ENCODE measurements around the gene DLG1.
A peak's percentile ranks its signal among the peaks of the same experiment; 100 is the strongest.
"Not testable (repeated sequence)": the region's sequence is repeated elsewhere in the genome, so short reads cannot be mapped to it uniquely, and the experiment has no call there.

The DLG1 gene

DNA sequence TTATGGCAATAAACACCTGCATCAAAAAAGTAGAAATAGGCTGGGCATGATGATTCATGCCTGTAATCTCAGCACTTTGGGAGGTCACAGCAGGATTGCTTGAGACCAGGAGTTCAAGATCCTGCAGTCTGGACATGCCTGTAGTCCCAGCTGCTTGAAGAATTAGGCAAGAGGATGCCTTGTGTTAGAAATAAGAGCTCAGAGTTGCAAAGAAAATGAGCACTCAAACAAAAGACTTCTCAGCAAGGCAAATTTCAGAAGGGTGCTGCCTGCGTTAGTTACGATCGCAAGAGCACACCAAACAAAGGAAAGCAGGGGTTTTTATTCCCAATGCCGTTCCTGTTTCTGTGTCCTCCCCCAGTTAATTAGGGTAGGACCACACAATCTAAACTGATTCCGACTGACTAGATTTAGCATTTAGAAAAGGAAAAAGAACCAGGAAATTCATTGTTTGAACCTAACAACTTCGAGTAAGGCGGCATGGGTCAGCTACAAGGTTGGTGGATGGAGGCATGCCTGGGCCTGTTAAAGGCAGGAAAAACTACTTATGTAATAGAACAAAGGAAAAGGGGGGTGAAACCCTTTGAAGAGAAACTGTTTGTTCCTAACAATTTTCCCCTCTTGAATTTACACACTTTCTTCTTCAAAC is 55.5 kb downstream of the DLG1 start:
- DNase-seq = no peak

- no peak for DNase-seq
These were observed 57.2 kb downstream of the DLG1 start for GRCh38 chr3:197241173-197241572.

- DNase-seq = no peak
These were observed 58.6 kb downstream of the DLG1 start for GRCh38 chr3:197239857-197240256.

- no peak for DNase-seq
These were observed 59.6 kb downstream of the DLG1 start for GRCh38 chr3:197238842-197239241.

DNA sequence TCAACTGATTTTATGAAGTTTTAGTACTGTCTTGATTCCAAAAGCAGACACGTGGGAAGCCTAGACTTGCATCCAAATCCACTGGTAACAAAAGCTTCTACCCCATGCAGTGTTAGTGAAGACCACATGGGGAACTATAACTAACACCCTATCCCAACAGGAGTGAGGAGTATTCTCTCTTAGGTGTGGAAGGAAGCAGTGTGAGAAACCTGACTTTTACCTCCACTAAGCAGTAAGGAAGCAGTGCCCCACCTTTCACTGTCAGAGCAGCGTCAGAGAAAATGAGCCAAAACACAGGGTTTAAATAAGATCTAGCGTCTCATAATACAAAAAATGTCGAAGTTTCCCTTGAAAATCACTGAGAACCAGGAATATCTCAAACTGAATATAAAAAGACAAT is 60.5 kb downstream of the DLG1 start:
- no peak for DNase-seq

- DNase-seq = no peak
These were observed 62.0 kb downstream of the DLG1 start for GRCh38 chr3:197236362-197236761.

DNA sequence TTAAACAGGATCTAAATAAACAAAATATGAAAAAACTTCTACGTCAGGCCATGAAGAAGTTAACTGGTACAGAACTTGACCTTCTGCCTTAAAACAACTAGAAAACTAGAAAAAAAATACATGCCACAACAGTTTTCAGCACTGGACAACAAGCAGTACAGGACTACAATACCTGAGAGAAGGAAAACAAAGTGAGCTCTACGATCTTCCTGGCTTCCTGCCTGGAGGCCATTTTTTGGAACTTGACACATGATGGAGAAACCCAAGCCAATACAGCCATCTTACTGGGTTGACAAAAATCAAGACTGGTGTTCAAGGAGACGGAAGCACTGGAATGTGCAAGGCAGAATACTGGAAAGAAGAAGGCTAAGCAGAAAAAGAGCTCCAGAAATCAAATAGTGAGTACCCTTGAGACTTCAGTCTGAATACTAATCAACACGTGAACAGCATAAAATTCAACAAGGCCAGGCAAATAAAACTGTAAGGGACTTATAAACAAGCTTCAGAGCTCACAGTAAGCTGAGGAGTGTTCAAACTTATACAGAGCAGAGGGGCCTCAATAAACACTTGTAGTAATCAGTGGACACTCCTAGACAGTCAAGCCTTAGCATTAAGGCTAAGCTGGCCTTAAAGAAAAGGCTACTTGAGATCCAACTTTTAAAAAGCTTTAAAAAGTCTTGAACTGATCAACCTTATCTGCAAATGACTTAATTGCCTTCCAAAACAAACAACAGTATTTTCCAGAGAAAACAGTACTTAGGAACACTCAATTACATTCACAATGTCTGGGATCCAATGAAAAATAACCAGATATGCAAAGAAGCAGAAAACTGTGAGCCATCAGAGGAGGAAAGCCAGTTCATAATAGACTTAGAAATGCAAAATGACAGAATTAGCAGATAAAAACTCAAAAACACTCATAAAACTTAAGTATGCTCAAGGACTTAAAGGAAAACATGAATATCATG is 63.2 kb downstream of the DLG1 start:
- DNase-seq = no peak

GRCh38 chr3:197231321-197231720 is 67.1 kb downstream of the DLG1 start:
- no peak for DNase-seq

- no peak for DNase-seq
These were observed 68.6 kb downstream of the DLG1 start for GRCh38 chr3:197229836-197230235.

- DNase-seq = no peak
These were observed 69.2 kb downstream of the DLG1 start for GRCh38 chr3:197229178-197229577.

- DNase-seq = no peak
These were observed 70.4 kb downstream of the DLG1 start for GRCh38 chr3:197227780-197228574.

DNA sequence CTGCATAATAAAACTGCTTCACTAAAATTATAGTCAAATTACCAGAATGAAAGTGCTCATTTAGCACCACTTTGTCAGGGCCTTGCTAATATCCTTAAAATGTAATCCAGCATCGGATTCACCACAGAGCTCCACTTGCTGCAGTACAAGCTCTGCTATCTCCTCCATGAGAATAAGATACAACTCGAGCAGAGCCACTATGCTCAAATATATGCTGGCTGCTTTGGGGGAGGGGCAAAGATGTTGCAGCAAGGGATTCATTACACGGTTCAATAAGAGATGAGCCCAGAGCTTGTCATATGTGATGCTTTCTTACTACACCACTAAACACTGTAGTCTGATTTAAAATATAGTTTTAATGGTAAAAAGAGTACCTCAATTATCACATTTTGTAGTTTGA is 72.2 kb downstream of the DLG1 start:
- peak in 1 of 2 experiments; percentile 63 for DNase-seq

GRCh38 chr3:197225579-197225978 is 72.8 kb downstream of the DLG1 start:
- DNase-seq = no peak

GRCh38 chr3:197224034-197224444 is 74.4 kb downstream of the DLG1 start:
- DNase-seq = peak in 1 of 2 experiments; percentile 53

DNA sequence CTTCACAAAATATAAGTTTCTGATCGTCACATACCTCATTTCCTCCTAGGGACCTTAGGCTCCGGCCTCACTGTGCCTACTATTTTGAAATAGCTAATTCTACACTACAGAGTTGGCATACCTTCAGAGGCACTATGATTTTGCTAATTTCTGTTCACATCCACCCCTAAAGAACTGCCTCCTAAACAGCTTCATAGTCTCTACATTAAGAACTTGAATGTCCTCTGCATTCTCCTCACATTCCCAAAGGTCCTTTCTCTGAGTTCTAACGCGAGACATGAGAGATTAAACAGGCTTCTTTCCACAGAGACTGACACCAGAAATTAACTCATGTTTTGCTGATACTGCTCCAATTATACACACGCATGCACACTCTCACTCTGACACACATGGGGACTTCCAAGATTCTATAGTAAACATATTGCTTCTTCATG is 75.5 kb downstream of the DLG1 start:
- DNase-seq = peak in 1 of 2 experiments; percentile 26

- DNase-seq = no peak
These were observed 78.8 kb downstream of the DLG1 start for GRCh38 chr3:197219619-197220018.

- DNase-seq = no peak
These were observed 80.2 kb downstream of the DLG1 start for GRCh38 chr3:197218210-197218609.

DNA sequence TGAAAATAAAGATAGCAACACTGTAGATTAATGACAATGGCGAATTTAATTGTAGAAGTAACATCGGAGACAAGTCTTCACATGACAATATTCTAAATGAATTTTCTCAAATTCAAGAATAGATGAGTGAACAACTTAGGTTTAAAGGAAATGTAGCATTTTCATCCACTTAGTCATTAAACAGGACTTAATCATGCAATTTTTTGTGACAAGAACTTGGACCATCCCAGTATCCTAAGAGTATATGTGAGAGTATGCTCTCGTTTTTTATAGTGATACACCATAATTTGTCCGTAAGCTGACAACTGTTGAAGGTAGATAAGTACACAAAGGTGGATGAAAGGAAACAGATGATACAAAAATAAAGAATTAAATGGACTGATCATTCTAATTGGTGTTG is 81.5 kb downstream of the DLG1 start:
- DNase-seq = no peak

- DNase-seq = no peak
These were observed 82.1 kb downstream of the DLG1 start for GRCh38 chr3:197216169-197216860.

DNA sequence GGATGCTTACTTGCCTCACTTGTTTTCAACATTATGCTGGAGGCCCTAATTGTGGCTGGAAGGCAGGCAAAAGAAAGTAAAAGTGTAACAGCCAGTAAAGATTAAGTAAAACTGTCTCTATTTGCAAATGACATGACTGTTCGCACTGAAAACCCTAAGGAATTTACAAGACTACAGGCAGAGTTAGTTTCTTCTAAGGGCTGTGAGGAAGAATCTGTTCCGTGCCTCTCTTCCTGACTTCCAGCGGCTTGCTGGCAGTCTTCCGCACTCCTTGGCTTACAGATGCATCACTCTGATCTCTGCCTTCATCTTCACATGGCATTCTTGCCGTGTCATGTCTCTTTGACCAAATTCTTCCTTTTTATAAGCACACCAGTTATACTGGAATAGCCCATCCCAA is 86.1 kb downstream of the DLG1 start:
- no peak for DNase-seq

GRCh38 chr3:197211698-197212097 is 86.7 kb downstream of the DLG1 start:
- not testable (repeated sequence) for DNase-seq

Measured in cerebellar nuclear complex (tissue), 1 donor.